ENCODE results near the gene KCNQ5. TPM values are rescaled to one million over a fixed set of nuclear protein-coding genes. Genes with fewer than 3 reads are reported as not detected.

The KCNQ5 gene
- total and polyA plus RNA-seq, 2 donors: 1.0 to 1.7 TPM

- Histone ChIP-seq H3K4me1 (ENCODE audit: control insufficient read depth in 2 of 2, insufficient read depth in 2 of 2, low read length in 2 of 2) (peaks cover 19 to 32% of the 10 kb centered on the region in 2 donors), H3K9me3 (ENCODE audit: control insufficient read depth in 2 of 2, insufficient read depth in 1 of 2, low read length in 1 of 2) (no peaks in the 10 kb centered on the region), H3K36me3 (ENCODE audit: control insufficient read depth in 2 of 2, insufficient read depth in 2 of 2, low read length in 1 of 2) (no peaks in the 10 kb centered on the region), H3K4me3 (ENCODE audit: low read length in 2 of 2) (no peak overlapping the region), H3K27me3 (ENCODE audit: control insufficient read depth in 2 of 2, insufficient read depth in 1 of 2, low read length in 1 of 2) (peaks cover 4 to 21% of the 10 kb centered on the region in 2 donors), H3K27ac (ENCODE audit: low read depth in 1 of 2, low read length in 1 of 2) (no peak overlapping the region)
- DNase-seq (ENCODE audit: low read depth in 6 of 9, low spot score in 9 of 9): no peak
- WGBS: 97% methylated on average over 3 of the region's 3 CpGs
These were observed 4.1 kb upstream of the KCNQ5 start for GRCh38 chr6:72617721-72618120.

- DNase-seq (ENCODE audit: low read depth in 6 of 9, low spot score in 9 of 9): peak in 7 of 9 donors; percentile 44 to 85 (median 73)
- peaks cover 4 to 27% of the 10 kb centered on the region in 2 donors for H3K27me3 ChIP-seq (ENCODE audit: control insufficient read depth in 2 of 2, insufficient read depth in 1 of 2, low read length in 1 of 2)
- peak overlapping the region; percentile 55 to 57 for H3K4me3 ChIP-seq (ENCODE audit: low read length in 2 of 2)
These were observed 1.8 kb upstream of the KCNQ5 start for GRCh38 chr6:72619883-72620696.

GRCh38 chr6:72620871-72621290 lies 983 bp upstream of the KCNQ5 start:
- WGBS: 13% methylated on average over 21 of the region's 21 CpGs
- no peaks in the 10 kb centered on the region for H3K36me3 ChIP-seq (ENCODE audit: control insufficient read depth in 2 of 2, insufficient read depth in 2 of 2, low read length in 1 of 2)
- H3K27ac ChIP-seq (ENCODE audit: low read depth in 1 of 2, low read length in 1 of 2): no peak overlapping the region
- peak in 3 of 9 donors; percentile 7 to 43 (median 7) for DNase-seq (ENCODE audit: low read depth in 6 of 9, low spot score in 9 of 9)
- peaks cover 19 to 38% of the 10 kb centered on the region in 2 donors for H3K4me1 ChIP-seq (ENCODE audit: control insufficient read depth in 2 of 2, insufficient read depth in 2 of 2, low read length in 2 of 2)
- H3K27me3 ChIP-seq (ENCODE audit: control insufficient read depth in 2 of 2, insufficient read depth in 1 of 2, low read length in 1 of 2): peaks cover 4 to 27% of the 10 kb centered on the region in 2 donors
- H3K4me3 ChIP-seq (ENCODE audit: low read length in 2 of 2): peak overlapping the region; percentile 55 to 57
- H3K9me3 ChIP-seq (ENCODE audit: control insufficient read depth in 2 of 2, insufficient read depth in 1 of 2, low read length in 1 of 2): no peaks in the 10 kb centered on the region

More at GRCh38 chr6:72619883-72620696, 1.8 kb upstream of the KCNQ5 start:
- Histone ChIP-seq H3K9me3 (ENCODE audit: control insufficient read depth in 2 of 2, insufficient read depth in 1 of 2, low read length in 1 of 2) (no peaks in the 10 kb centered on the region), H3K36me3 (ENCODE audit: control insufficient read depth in 2 of 2, insufficient read depth in 2 of 2, low read length in 1 of 2) (no peaks in the 10 kb centered on the region), H3K27ac (ENCODE audit: low read depth in 1 of 2, low read length in 1 of 2) (peak overlapping the region; percentile 57 to 73), H3K4me1 (ENCODE audit: control insufficient read depth in 2 of 2, insufficient read depth in 2 of 2, low read length in 2 of 2) (peaks cover 19 to 38% of the 10 kb centered on the region in 2 donors)
- WGBS: 8% methylated on average over 31 of the region's 31 CpGs

DNA sequence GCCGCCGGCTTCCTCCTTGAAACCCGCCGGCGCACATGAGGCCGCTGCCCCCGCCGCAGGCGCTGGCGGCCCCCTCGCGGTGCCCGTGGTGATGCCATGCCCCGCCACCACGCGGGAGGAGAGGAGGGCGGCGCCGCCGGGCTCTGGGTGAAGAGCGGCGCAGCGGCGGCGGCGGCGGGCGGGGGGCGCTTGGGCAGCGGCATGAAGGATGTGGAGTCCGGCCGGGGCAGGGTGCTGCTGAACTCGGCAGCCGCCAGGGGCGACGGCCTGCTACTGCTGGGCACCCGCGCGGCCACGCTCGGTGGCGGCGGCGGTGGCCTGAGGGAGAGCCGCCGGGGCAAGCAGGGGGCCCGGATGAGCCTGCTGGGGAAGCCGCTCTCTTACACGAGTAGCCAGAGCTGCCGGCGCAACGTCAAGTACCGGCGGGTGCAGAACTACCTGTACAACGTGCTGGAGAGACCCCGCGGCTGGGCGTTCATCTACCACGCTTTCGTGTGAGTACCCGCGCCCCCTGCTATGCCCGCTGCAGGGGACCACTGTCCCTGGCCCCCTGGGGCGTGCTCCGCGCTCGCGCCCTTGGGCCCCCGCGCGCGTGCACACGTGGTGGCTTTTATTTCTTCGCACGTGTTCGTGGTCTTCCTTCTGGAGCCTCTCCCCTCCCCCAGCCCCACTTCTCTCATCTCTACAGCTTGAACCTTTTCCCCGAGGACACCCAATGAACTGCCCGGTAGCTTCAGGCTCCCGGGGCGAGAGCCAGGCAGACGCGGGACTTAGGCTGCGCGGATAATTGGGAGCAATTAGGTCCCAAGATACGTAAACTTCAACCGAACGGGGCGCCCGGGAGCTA lies 453 bp downstream of the KCNQ5 start:
- under 1% methylated on average over 89 of the region's 89 CpGs for WGBS
- Histone ChIP-seq H3K27me3 (ENCODE audit: control insufficient read depth in 2 of 2, insufficient read depth in 1 of 2, low read length in 1 of 2) (peaks cover 4 to 27% of the 10 kb centered on the region in 2 donors), H3K9me3 (ENCODE audit: control insufficient read depth in 2 of 2, insufficient read depth in 1 of 2, low read length in 1 of 2) (no peaks in the 10 kb centered on the region), H3K4me3 (ENCODE audit: low read length in 2 of 2) (peak overlapping the region; percentile 57 to 60), H3K36me3 (ENCODE audit: control insufficient read depth in 2 of 2, insufficient read depth in 2 of 2, low read length in 1 of 2) (no peaks in the 10 kb centered on the region), H3K4me1 (ENCODE audit: control insufficient read depth in 2 of 2, insufficient read depth in 2 of 2, low read length in 2 of 2) (peaks cover 19 to 38% of the 10 kb centered on the region in 2 donors), H3K27ac (ENCODE audit: low read depth in 1 of 2, low read length in 1 of 2) (peak overlapping the region in 1 of 2 donors; percentile 1)
- peak in 7 of 9 donors; percentile 25 to 72 (median 35) for DNase-seq (ENCODE audit: low read depth in 6 of 9, low spot score in 9 of 9)

DNA sequence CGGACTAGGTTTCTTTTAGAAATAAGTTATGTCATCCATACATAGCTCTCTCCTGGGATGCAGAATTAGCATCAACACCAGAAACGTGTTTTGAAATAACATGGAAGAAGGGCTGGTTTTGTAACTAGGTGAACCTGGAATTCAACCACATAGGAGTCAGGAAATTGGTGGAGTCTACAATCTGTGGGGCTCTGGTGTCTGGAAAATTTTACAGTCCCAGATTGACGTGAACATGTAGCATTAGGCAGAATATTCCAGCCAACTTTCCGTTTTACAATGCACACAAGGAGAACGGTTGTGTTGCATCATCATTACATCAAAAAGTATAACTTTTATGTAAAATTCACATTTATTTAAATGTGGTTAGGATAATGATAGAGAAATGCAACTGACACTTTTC lies 1.9 kb downstream of the KCNQ5 start:
- 80% methylated on average over 5 of the region's 5 CpGs for WGBS
- no peaks in the 10 kb centered on the region for H3K36me3 ChIP-seq (ENCODE audit: control insufficient read depth in 2 of 2, insufficient read depth in 2 of 2, low read length in 1 of 2)
- peaks cover 19 to 38% of the 10 kb centered on the region in 2 donors for H3K4me1 ChIP-seq (ENCODE audit: control insufficient read depth in 2 of 2, insufficient read depth in 2 of 2, low read length in 2 of 2)
- peaks cover 4 to 27% of the 10 kb centered on the region in 2 donors for H3K27me3 ChIP-seq (ENCODE audit: control insufficient read depth in 2 of 2, insufficient read depth in 1 of 2, low read length in 1 of 2)
- H3K27ac ChIP-seq (ENCODE audit: low read depth in 1 of 2, low read length in 1 of 2): no peak overlapping the region
- peak overlapping the region in 1 of 2 donors; percentile 60 for H3K4me3 ChIP-seq (ENCODE audit: low read length in 2 of 2)
- H3K9me3 ChIP-seq (ENCODE audit: control insufficient read depth in 2 of 2, insufficient read depth in 1 of 2, low read length in 1 of 2): no peaks in the 10 kb centered on the region
- DNase-seq (ENCODE audit: low read depth in 6 of 9, low spot score in 9 of 9): no peak

- Histone ChIP-seq H3K9me3 (ENCODE audit: control insufficient read depth in 2 of 2, insufficient read depth in 1 of 2, low read length in 1 of 2) (no peaks in the 10 kb centered on the region), H3K4me1 (ENCODE audit: control insufficient read depth in 2 of 2, insufficient read depth in 2 of 2, low read length in 2 of 2) (peaks cover 14 to 32% of the 10 kb centered on the region in 2 donors), H3K27me3 (ENCODE audit: control insufficient read depth in 2 of 2, insufficient read depth in 1 of 2, low read length in 1 of 2) (peaks cover 4 to 27% of the 10 kb centered on the region in 2 donors), H3K4me3 (ENCODE audit: low read length in 2 of 2) (no peak overlapping the region), H3K36me3 (ENCODE audit: control insufficient read depth in 2 of 2, insufficient read depth in 2 of 2, low read length in 1 of 2) (no peaks in the 10 kb centered on the region), H3K27ac (ENCODE audit: low read depth in 1 of 2, low read length in 1 of 2) (no peak overlapping the region)
- WGBS: 90% methylated on average over 3 of the region's 3 CpGs
- peak in 2 of 9 donors; percentile 12 to 33 for DNase-seq (ENCODE audit: low read depth in 6 of 9, low spot score in 9 of 9)
These were observed 2.8 kb downstream of the KCNQ5 start for GRCh38 chr6:72624557-72625160.

- Histone ChIP-seq H3K27ac (ENCODE audit: low read depth in 1 of 2, low read length in 1 of 2) (no peak overlapping the region), H3K36me3 (ENCODE audit: control insufficient read depth in 2 of 2, insufficient read depth in 2 of 2, low read length in 1 of 2) (no peaks in the 10 kb centered on the region), H3K9me3 (ENCODE audit: control insufficient read depth in 2 of 2, insufficient read depth in 1 of 2, low read length in 1 of 2) (no peaks in the 10 kb centered on the region), H3K4me1 (ENCODE audit: control insufficient read depth in 2 of 2, insufficient read depth in 2 of 2, low read length in 2 of 2) (peaks cover 5 to 18% of the 10 kb centered on the region in 2 donors), H3K4me3 (ENCODE audit: low read length in 2 of 2) (no peak overlapping the region), H3K27me3 (ENCODE audit: control insufficient read depth in 2 of 2, insufficient read depth in 1 of 2, low read length in 1 of 2) (peaks cover 4 to 19% of the 10 kb centered on the region in 2 donors)
- WGBS: 61% methylated on average over 2 of the region's 2 CpGs
- DNase-seq (ENCODE audit: low read depth in 6 of 9, low spot score in 9 of 9): no peak
These were observed 4.3 kb downstream of the KCNQ5 start for GRCh38 chr6:72626126-72626525.

- H3K27me3 ChIP-seq (ENCODE audit: control insufficient read depth in 2 of 2, insufficient read depth in 1 of 2, low read length in 1 of 2): peaks cover 0 to 7% of the 10 kb centered on the region in 2 donors
- H3K4me3 ChIP-seq (ENCODE audit: low read length in 2 of 2): no peak overlapping the region
- DNase-seq (ENCODE audit: low read depth in 6 of 9, low spot score in 9 of 9): no peak
- H3K36me3 ChIP-seq (ENCODE audit: control insufficient read depth in 2 of 2, insufficient read depth in 2 of 2, low read length in 1 of 2): no peaks in the 10 kb centered on the region
- H3K27ac ChIP-seq (ENCODE audit: low read depth in 1 of 2, low read length in 1 of 2): no peak overlapping the region
- no peaks in the 10 kb centered on the region for H3K9me3 ChIP-seq (ENCODE audit: control insufficient read depth in 2 of 2, insufficient read depth in 1 of 2, low read length in 1 of 2)
- peaks cover 0 to 8% of the 10 kb centered on the region in 2 donors for H3K4me1 ChIP-seq (ENCODE audit: control insufficient read depth in 2 of 2, insufficient read depth in 2 of 2, low read length in 2 of 2)
These were observed 5.7 kb downstream of the KCNQ5 start for GRCh38 chr6:72627539-72627938.

All from thymus (tissue), 11 donors.